Natural killer cell (primary cell): ENCODE measurements around the gene C1QL1. TPM values are rescaled to one million over a fixed set of nuclear protein-coding genes. Genes with fewer than 3 reads are reported as not detected.

Experiments
- ATAC-seq, 3 donors: fragments of 150-1000 bp in 2 of 3; fragments of 200-7000 bp in 1 of 3; cut with Tn5 transposase; 1 replicate in 1 of 3; 2 replicates in 2 of 3; pipeline ENCODE4 v1.10.0; 2021; ENCODE audit warnings: mild to moderate bottlenecking in 2 of 3, moderate library complexity in 2 of 3
- DNase-seq, 2 donors: peaks; one replicate each; pipeline versions ENCODE4 v3.0.0 to v3.0.0-alpha.2; 2013 to 2021; ENCODE audit warnings: mixed read lengths in 1 of 2
- H3K27ac ChIP-seq: one replicate; pipeline ENCODE4 v1.5.1; 2013; ENCODE audit warnings: mild to moderate bottlenecking, low read length
- H3K27me3 ChIP-seq: one replicate; pipeline ENCODE4 v1.6.1; 2013; ENCODE audit warnings: low read length; ENCODE audit not compliant: control insufficient read depth, insufficient read depth
- H3K36me3 ChIP-seq: one replicate; pipeline ENCODE4 v1.6.1; 2013; ENCODE audit warnings: low read length; ENCODE audit not compliant: control insufficient read depth, insufficient read depth
- H3K4me1 ChIP-seq: one replicate; pipeline ENCODE4 v1.6.1; 2013; ENCODE audit warnings: low read length; ENCODE audit not compliant: control insufficient read depth, insufficient read depth
- H3K4me3 ChIP-seq: one replicate; pipeline ENCODE4 v1.5.1; 2013; ENCODE audit warnings: low read length
- H3K9me3 ChIP-seq: one replicate; pipeline ENCODE4 v1.6.1; 2013; ENCODE audit warnings: low read length; ENCODE audit not compliant: control insufficient read depth, insufficient read depth
- H3K27ac Mint-ChIP-seq, 2 donors: one replicate each; pipeline ENCODE4 v1.8.0; 2022; ENCODE audit warnings: mild to moderate bottlenecking in 2 of 2, mixed read lengths in 2 of 2, moderate library complexity in 1 of 2
- H3K27me3 Mint-ChIP-seq, 2 donors: one replicate each; pipeline ENCODE4 v1.8.0; 2022; ENCODE audit warnings: low read depth in 2 of 2, mixed read lengths in 2 of 2
- H3K36me3 Mint-ChIP-seq: one replicate; pipeline ENCODE4 v1.8.0; 2022; ENCODE audit warnings: mixed read lengths
- H3K4me1 Mint-ChIP-seq, 2 donors: one replicate each; pipeline ENCODE4 v1.8.0; 2022; ENCODE audit warnings: mixed read lengths in 2 of 2
- H3K4me3 Mint-ChIP-seq: one replicate; pipeline ENCODE4 v1.8.0; 2022; ENCODE audit warnings: mild to moderate bottlenecking, moderate library complexity, mixed read lengths
- H3K9me3 Mint-ChIP-seq, 2 donors: one replicate each; pipeline ENCODE4 v1.8.0; 2022; ENCODE audit warnings: mixed read lengths in 2 of 2
- WGBS: methylation state at CpG from one replicate; pipeline ENCODE4 v1.1.7; 2013; ENCODE audit warnings: missing lambda C conversion rate; ENCODE audit not compliant: insufficient coverage; 5-methylcytosine and 5-hydroxymethylcytosine counted together
- intact Hi-C: fragments of 100-400 bp; cut with micrococcal nuclease; formaldehyde crosslinking; loops from one replicate; pipeline ENCODE4 v1.14.2; 2022
- total RNA-seq, 4 donors: library from RNA; stranded (reverse); fragments of 120-200 nt in 1 of 4; gene quantifications; one replicate each; pipeline versions ENCODE4 v1.2.3 to v1.2.4, GENCODE V29; 2013 to 2022
- TF ChIP-seq, protein P1 (sequence below): fragments of 200-600 bp; IDR thresholded peaks from one replicate; pipeline ENCODE4 v1.8.0; 2022; ENCODE audit warnings: antibody characterized with exemption

C1QL1 gene
- total RNA-seq, 3 donors from 2014 or later (not counting 1 experiment from before 2014, with no cell fraction given), result not detected

DNA sequence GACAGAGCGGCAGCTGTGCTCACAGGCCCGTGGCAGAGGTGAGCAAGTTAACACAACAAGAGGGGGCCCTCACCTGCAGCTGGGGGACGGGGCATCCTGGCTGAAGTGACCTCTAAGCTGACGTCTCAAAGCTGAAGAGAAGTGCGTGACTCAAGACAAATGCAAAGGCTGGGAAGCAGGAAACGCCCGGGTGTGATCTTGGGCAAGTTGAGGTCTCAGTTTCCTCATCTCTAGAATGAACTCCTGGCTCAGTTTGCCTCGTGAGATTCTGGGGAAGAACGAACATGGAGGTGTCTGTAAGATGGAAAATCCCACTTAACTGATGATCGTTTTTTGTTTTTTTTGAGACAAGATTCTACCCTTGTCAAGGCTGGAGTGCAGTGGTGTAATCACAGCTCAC lies 40.1 kb upstream of the C1QL1 start:
- H3K4me3 ChIP-seq, result no peak overlapping the region
- H3K36me3 Mint-ChIP-seq, result no peaks in the 10 kb centered on the region
- ATAC-seq (no peak), DNase-seq (no peak)
- no peaks in the 10 kb centered on the region for H3K9me3 ChIP-seq
- no peak overlapping the region for H3K4me3 Mint-ChIP-seq
- H3K27ac ChIP-seq, result no peak overlapping the region
- TF ChIP-seq, protein P1, sequence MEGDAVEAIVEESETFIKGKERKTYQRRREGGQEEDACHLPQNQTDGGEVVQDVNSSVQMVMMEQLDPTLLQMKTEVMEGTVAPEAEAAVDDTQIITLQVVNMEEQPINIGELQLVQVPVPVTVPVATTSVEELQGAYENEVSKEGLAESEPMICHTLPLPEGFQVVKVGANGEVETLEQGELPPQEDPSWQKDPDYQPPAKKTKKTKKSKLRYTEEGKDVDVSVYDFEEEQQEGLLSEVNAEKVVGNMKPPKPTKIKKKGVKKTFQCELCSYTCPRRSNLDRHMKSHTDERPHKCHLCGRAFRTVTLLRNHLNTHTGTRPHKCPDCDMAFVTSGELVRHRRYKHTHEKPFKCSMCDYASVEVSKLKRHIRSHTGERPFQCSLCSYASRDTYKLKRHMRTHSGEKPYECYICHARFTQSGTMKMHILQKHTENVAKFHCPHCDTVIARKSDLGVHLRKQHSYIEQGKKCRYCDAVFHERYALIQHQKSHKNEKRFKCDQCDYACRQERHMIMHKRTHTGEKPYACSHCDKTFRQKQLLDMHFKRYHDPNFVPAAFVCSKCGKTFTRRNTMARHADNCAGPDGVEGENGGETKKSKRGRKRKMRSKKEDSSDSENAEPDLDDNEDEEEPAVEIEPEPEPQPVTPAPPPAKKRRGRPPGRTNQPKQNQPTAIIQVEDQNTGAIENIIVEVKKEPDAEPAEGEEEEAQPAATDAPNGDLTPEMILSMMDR, result no peak
- no peaks in the 10 kb centered on the region for H3K4me1 ChIP-seq
- H3K27me3 Mint-ChIP-seq, result peaks cover 7 to 28% of the 10 kb centered on the region in 2 donors
- H3K4me1 Mint-ChIP-seq, result no peaks in the 10 kb centered on the region
- H3K27ac Mint-ChIP-seq, result no peak overlapping the region
- no peaks in the 10 kb centered on the region for H3K36me3 ChIP-seq
- H3K9me3 Mint-ChIP-seq, result no peaks in the 10 kb centered on the region
- no peaks in the 10 kb centered on the region for H3K27me3 ChIP-seq
- intact Hi-C loops, result no loop called here
- 74% methylated on average over 10 of the region's 10 CpGs for WGBS

DNA sequence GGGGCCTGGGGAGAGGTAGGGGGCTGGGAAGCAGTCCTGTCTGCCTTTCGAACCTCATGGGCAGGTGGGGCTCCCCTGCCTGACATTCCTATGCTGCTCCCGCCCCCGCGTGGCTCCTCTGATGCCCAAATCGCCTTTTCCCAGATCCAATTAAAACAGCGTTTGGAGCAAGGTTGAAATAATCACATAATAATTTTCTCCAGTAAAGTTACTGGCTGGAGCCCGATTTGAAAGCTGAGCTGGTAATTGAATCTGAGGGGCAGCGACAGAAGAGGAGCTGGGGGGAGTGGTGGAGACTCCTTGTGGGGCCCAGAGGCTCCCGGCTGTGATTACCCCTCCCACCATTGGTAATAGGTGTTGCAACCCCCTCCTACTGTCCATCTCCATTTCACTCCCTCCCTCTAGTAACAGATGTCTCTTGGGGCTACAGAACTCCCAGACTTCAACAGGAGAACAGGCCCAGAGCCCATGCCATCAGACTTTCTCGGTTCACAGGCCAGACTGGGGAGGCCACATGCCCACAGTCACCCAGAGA lies 38.9 kb upstream of the C1QL1 start:
- DNase-seq (no peak), ATAC-seq (no peak)
- Histone ChIP-seq H3K36me3 (no peaks in the 10 kb centered on the region), H3K4me3 (no peak overlapping the region), H3K9me3 (no peaks in the 10 kb centered on the region), H3K4me1 (no peaks in the 10 kb centered on the region), H3K27me3 (no peaks in the 10 kb centered on the region), H3K27ac (no peak overlapping the region)
- H3K4me3 Mint-ChIP-seq, result no peak overlapping the region
- no peaks in the 10 kb centered on the region for H3K4me1 Mint-ChIP-seq
- 64% methylated on average over 8 of the region's 10 CpGs for WGBS
- no peak overlapping the region for H3K27ac Mint-ChIP-seq
- TF ChIP-seq, protein P1, result no peak
- H3K9me3 Mint-ChIP-seq, result no peaks in the 10 kb centered on the region
- intact Hi-C loops, result no loop called here
- H3K27me3 Mint-ChIP-seq, result peaks cover 7 to 29% of the 10 kb centered on the region in 2 donors
- no peaks in the 10 kb centered on the region for H3K36me3 Mint-ChIP-seq

DNA sequence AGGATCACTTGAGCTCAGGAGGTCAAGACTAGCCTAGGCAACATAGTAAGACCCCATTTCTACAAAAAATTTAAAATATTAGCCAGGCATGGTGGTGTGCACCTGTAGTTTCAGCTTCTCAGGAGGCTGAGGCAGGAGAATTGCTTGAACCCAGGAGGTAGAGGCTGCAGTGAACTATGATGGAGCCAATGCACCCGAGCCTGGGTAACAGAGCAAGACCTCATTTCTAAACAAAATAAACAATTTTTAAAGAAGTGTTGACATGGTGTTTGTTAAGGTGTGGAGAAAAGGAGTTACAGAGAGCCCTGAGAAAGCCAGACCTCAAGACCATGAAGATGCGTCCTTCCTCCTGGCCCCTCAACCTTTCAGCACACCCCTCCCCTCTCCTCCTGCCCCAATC lies 37.6 kb upstream of the C1QL1 start:
- no peak for DNase-seq
- no peaks in the 10 kb centered on the region for H3K9me3 Mint-ChIP-seq
- 100% methylated on average over 1 of the region's 2 CpGs for WGBS
- no peak overlapping the region for H3K27ac Mint-ChIP-seq
- no peaks in the 10 kb centered on the region for H3K9me3 ChIP-seq
- H3K27ac ChIP-seq, result no peak overlapping the region
- no peaks in the 10 kb centered on the region for H3K4me1 Mint-ChIP-seq
- H3K4me3 Mint-ChIP-seq, result no peak overlapping the region
- intact Hi-C loops, result no loop called here
- ATAC-seq, result no peak
- no peaks in the 10 kb centered on the region for H3K27me3 ChIP-seq
- H3K36me3 Mint-ChIP-seq, result no peaks in the 10 kb centered on the region
- H3K27me3 Mint-ChIP-seq, result peaks cover 7 to 29% of the 10 kb centered on the region in 2 donors
- TF ChIP-seq, protein P1, result no peak
- no peak overlapping the region for H3K4me3 ChIP-seq
- no peaks in the 10 kb centered on the region for H3K4me1 ChIP-seq
- H3K36me3 ChIP-seq, result no peaks in the 10 kb centered on the region

DNA sequence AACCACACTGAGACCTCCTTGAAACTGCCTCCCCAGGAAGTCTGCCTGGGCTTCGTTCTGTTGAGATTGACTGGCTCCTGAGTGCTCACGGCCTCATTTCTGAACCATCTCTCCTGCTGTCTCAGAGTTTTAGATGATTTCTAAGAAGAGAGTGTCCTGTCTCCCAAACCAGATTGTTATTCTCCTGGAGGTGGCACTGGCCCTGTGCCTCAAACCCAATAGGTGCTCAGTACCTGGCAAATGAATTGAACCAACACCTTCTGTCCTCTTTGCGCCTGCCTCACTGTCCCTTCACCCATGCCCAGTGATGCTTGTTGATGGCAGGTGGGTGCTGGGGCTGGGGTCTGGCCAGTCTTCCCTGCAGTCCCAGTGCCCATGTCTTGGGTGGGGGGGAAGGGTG lies 36.3 kb upstream of the C1QL1 start:
- Mint-ChIP-seq H3K27me3 (peaks cover 7 to 24% of the 10 kb centered on the region in 2 donors), H3K9me3 (peaks cover 0 to 3% of the 10 kb centered on the region in 2 donors), H3K4me1 (no peaks in the 10 kb centered on the region), H3K4me3 (no peak overlapping the region), H3K27ac (no peak overlapping the region), H3K36me3 (no peaks in the 10 kb centered on the region)
- TF ChIP-seq, protein P1, result no peak
- no peaks in the 10 kb centered on the region for H3K27me3 ChIP-seq
- no peak overlapping the region for H3K27ac ChIP-seq
- no peaks in the 10 kb centered on the region for H3K36me3 ChIP-seq
- DNase-seq (no peak), ATAC-seq (no peak)
- no peaks in the 10 kb centered on the region for H3K9me3 ChIP-seq
- H3K4me1 ChIP-seq, result no peaks in the 10 kb centered on the region
- 88% methylated on average over 2 of the region's 3 CpGs for WGBS
- H3K4me3 ChIP-seq, result no peak overlapping the region
- intact Hi-C loops, result no loop called here
